ENCODE measurements around the gene WNT7B.

- peak; percentile 57; the same call in 1 of the 2 replicates for TF ChIP-seq E2F5 (CRISPR knock-in tag; IDR thresholded peaks at IDR 0.05)
- no peak for TF ChIP-seq ZSCAN18 (CRISPR knock-in tag; IDR thresholded peaks at IDR 0.05)
- peak; percentile 53 for TF ChIP-seq SP1 (CRISPR knock-in tag; conservative IDR thresholded peaks at IDR 0.05)
- peak; percentile 66 for TF ChIP-seq CTCF (IDR thresholded peaks at IDR 0.05)
These were observed 36.8 kb upstream of the WNT7B start for GRCh38 chr22:46013460-46014416.
